T-helper 17 cell (primary cell): ENCODE data around the gene TANC1. TPM values are rescaled to one million over a fixed set of nuclear protein-coding genes. Genes with fewer than 3 reads are reported as not detected.

ENCODE experiments used
- ATAC-seq: fragments of 150-1000 bp; cut with Tn5 transposase; 2 replicates; pipeline ENCODE4 v1.10.0; 2021; ENCODE audit warnings: mild to moderate bottlenecking, moderate library complexity
- DNase-seq, 3 donors: peaks; one replicate each; pipeline versions ENCODE4 v3.0.0 to v3.0.0-alpha.2; 2020 to 2021
- H3K9me3 ChIP-seq: one replicate; pipeline ENCODE4 v1.7.0; 2013; ENCODE audit warnings: low read length, mild to moderate bottlenecking; ENCODE audit not compliant: control insufficient read depth, poor library complexity, severe bottlenecking
- H3K27ac Mint-ChIP-seq: one replicate; pipeline ENCODE4 v1.8.0; 2022; ENCODE audit warnings: mild to moderate bottlenecking, moderate library complexity, mixed read lengths
- H3K27me3 Mint-ChIP-seq: one replicate; pipeline ENCODE4 v1.8.0; 2022; ENCODE audit warnings: mixed read lengths
- H3K36me3 Mint-ChIP-seq: one replicate; pipeline ENCODE4 v1.8.0; 2022; ENCODE audit warnings: low read depth, mixed read lengths
- H3K4me1 Mint-ChIP-seq: one replicate; pipeline ENCODE4 v1.8.0; 2022; ENCODE audit warnings: mild to moderate bottlenecking, mixed read lengths
- H3K4me3 Mint-ChIP-seq: one replicate; pipeline ENCODE4 v1.8.0; 2022; ENCODE audit warnings: mild to moderate bottlenecking, moderate library complexity, mixed read lengths
- total RNA-seq, 4 donors: library from RNA in 2 of 4; stranded (reverse) in 2 of 4; gene quantifications; one replicate each; pipeline ENCODE4 v1.2.3 and lab custom pipeline; 2022 to 2026

The TANC1 gene
- total RNA-seq, 2 donors from 2014 or later: 1.4 to 2.6 TPM

GRCh38 chr2:159217676-159218075 lies 249.2 kb downstream of the TANC1 start:
- H3K9me3 ChIP-seq: no peaks in the 10 kb centered on the region
- ATAC-seq (no peak), DNase-seq (no peak)
- Mint-ChIP-seq H3K4me1 (no peaks in the 10 kb centered on the region), H3K4me3 (no peak overlapping the region), H3K27ac (no peak overlapping the region), H3K27me3 (peaks cover 4% of the 10 kb centered on the region), H3K36me3 (no peaks in the 10 kb centered on the region)

- Mint-ChIP-seq H3K27me3 (peaks cover 4% of the 10 kb centered on the region), H3K4me3 (no peak overlapping the region), H3K36me3 (no peaks in the 10 kb centered on the region), H3K4me1 (no peaks in the 10 kb centered on the region), H3K27ac (no peak overlapping the region)
- DNase-seq (no peak), ATAC-seq (no peak)
- H3K9me3 ChIP-seq: no peaks in the 10 kb centered on the region
Observed at GRCh38 chr2:159218389-159218788, 249.9 kb downstream of the TANC1 start.

GRCh38 chr2:159219394-159219998 lies 251.1 kb downstream of the TANC1 start:
- peaks cover 8% of the 10 kb centered on the region for H3K27me3 Mint-ChIP-seq
- no peak overlapping the region for H3K27ac Mint-ChIP-seq
- no peaks in the 10 kb centered on the region for H3K4me1 Mint-ChIP-seq
- DNase-seq (no peak), ATAC-seq (no peak)
- no peak overlapping the region for H3K4me3 Mint-ChIP-seq
- no peaks in the 10 kb centered on the region for H3K36me3 Mint-ChIP-seq
- no peaks in the 10 kb centered on the region for H3K9me3 ChIP-seq

- H3K27me3 Mint-ChIP-seq: peaks cover 8% of the 10 kb centered on the region
Observed at GRCh38 chr2:159224061-159224813, 255.8 kb downstream of the TANC1 start.

GRCh38 chr2:159225025-159226016 lies 256.9 kb downstream of the TANC1 start:
- Mint-ChIP-seq H3K36me3 (peaks cover 3% of the 10 kb centered on the region), H3K4me1 (peaks cover 2% of the 10 kb centered on the region), H3K4me3 (no peak overlapping the region), H3K27ac (no peak overlapping the region), H3K27me3 (peaks cover 8% of the 10 kb centered on the region)
- no peak for ATAC-seq
- no peaks in the 10 kb centered on the region for H3K9me3 ChIP-seq
- no peak for DNase-seq

More at GRCh38 chr2:159224061-159224813, 255.8 kb downstream of the TANC1 start:
- H3K9me3 ChIP-seq: no peaks in the 10 kb centered on the region
- H3K4me3 Mint-ChIP-seq: no peak overlapping the region
- H3K4me1 Mint-ChIP-seq: peaks cover 2% of the 10 kb centered on the region
- no peaks in the 10 kb centered on the region for H3K36me3 Mint-ChIP-seq
- H3K27ac Mint-ChIP-seq: no peak overlapping the region
- ATAC-seq: no peak
- DNase-seq: no peak

GRCh38 chr2:159226059-159226461 lies 257.6 kb downstream of the TANC1 start:
- Mint-ChIP-seq H3K4me1 (peaks cover 2% of the 10 kb centered on the region), H3K36me3 (peaks cover 3% of the 10 kb centered on the region), H3K27me3 (peaks cover 8% of the 10 kb centered on the region), H3K27ac (no peak overlapping the region), H3K4me3 (no peak overlapping the region)
- no peaks in the 10 kb centered on the region for H3K9me3 ChIP-seq
- DNase-seq (no peak), ATAC-seq (peak; percentile 69)

GRCh38 chr2:159226608-159227385 lies 258.4 kb downstream of the TANC1 start:
- no peak overlapping the region for H3K27ac Mint-ChIP-seq
- H3K27me3 Mint-ChIP-seq: peaks cover 8% of the 10 kb centered on the region
- no peak overlapping the region for H3K4me3 Mint-ChIP-seq
- H3K36me3 Mint-ChIP-seq: peaks cover 3% of the 10 kb centered on the region
- no peaks in the 10 kb centered on the region for H3K9me3 ChIP-seq
- ATAC-seq: no peak
- DNase-seq: no peak
- peaks cover 2% of the 10 kb centered on the region for H3K4me1 Mint-ChIP-seq

- Mint-ChIP-seq H3K36me3 (peaks cover 3% of the 10 kb centered on the region), H3K4me1 (peaks cover 2% of the 10 kb centered on the region), H3K4me3 (no peak overlapping the region), H3K27ac (no peak overlapping the region), H3K27me3 (peaks cover 6% of the 10 kb centered on the region)
- H3K9me3 ChIP-seq: no peaks in the 10 kb centered on the region
- DNase-seq (no peak), ATAC-seq (no peak)
Observed at GRCh38 chr2:159227467-159227866, 259.0 kb downstream of the TANC1 start.

- H3K27ac Mint-ChIP-seq: no peak overlapping the region
- peaks cover 4% of the 10 kb centered on the region for H3K27me3 Mint-ChIP-seq
- H3K4me3 Mint-ChIP-seq: no peak overlapping the region
- H3K36me3 Mint-ChIP-seq: peaks cover 3% of the 10 kb centered on the region
- ATAC-seq (no peak), DNase-seq (no peak)
- peaks cover 2% of the 10 kb centered on the region for H3K4me1 Mint-ChIP-seq
- H3K9me3 ChIP-seq: no peaks in the 10 kb centered on the region
Observed at GRCh38 chr2:159228081-159228581, 259.7 kb downstream of the TANC1 start.

- no peak overlapping the region for H3K4me3 Mint-ChIP-seq
- H3K27me3 Mint-ChIP-seq: no peaks in the 10 kb centered on the region
- peaks cover 6% of the 10 kb centered on the region for H3K36me3 Mint-ChIP-seq
- H3K4me1 Mint-ChIP-seq: peaks cover 2% of the 10 kb centered on the region
- DNase-seq: no peak
- no peaks in the 10 kb centered on the region for H3K9me3 ChIP-seq
- no peak for ATAC-seq
- H3K27ac Mint-ChIP-seq: no peak overlapping the region
Observed at GRCh38 chr2:159229476-159230144, 261.2 kb downstream of the TANC1 start.

- DNase-seq: no peak
- H3K27me3 Mint-ChIP-seq: no peaks in the 10 kb centered on the region
Observed at GRCh38 chr2:159230145-159230877, 261.9 kb downstream of the TANC1 start.

More at GRCh38 chr2:159230145-159230877, 261.9 kb downstream of the TANC1 start:
- Mint-ChIP-seq H3K4me1 (peaks cover 2% of the 10 kb centered on the region), H3K36me3 (peaks cover 6% of the 10 kb centered on the region), H3K4me3 (no peak overlapping the region), H3K27ac (no peak overlapping the region)
- ATAC-seq: no peak
- H3K9me3 ChIP-seq: no peaks in the 10 kb centered on the region
